ENCODE data around the gene PNLIPRP1. TPM values are rescaled to one million over a fixed set of nuclear protein-coding genes. Genes with fewer than 3 reads are reported as not detected.

The PNLIPRP1 gene
- polyA plus RNA-seq, 10 donors, result not detected

- DNase-seq, result no peak
Observed at GRCh38 chr10:116599991-116600390, 9.2 kb downstream of the PNLIPRP1 start.

- no peak for DNase-seq
Observed at GRCh38 chr10:116602648-116603400, 12.1 kb downstream of the PNLIPRP1 start.

DNA sequence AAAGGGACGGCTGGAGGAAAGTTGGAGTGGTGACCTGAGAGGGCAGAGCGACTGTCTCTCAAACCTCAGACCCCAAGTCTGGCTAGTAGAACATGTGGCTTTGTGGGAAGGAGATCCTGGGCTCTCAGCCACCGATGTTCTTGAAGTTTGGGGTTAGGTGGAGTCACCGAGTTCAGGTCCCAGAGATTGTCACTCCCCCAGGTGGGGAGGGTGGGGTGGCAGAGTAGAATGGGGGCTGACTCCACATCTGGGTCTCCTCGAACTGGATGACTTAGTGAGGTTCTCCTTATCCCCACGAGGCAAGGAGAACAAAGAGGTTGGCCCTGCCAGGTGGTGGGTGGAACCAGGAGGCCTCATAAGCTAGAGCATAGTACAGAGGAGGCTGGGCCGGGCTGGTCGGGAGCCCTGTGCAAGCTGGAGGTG lies 15.3 kb downstream of the PNLIPRP1 start:
- no peak for DNase-seq

DNA sequence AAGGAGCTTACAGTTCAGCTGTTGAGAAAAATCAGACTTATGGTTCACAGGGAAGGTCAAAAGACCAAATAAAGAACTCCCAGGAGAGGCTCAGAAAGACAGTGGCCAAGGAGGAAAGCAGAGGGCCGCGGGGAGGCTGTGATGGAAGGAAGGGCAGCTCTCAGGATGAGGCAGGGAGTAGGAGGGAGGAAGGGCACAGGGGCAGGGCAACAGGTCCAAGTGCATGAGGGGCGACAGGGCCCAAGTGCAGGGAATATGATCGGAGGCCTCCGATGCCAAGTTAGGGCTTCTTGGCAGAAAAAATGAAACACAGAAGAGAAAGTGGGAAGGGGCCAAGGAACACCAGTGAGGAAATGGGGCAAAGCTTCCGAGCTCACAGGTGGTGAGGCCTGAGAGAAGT lies 16.6 kb downstream of the PNLIPRP1 start:
- DNase-seq, result no peak

GRCh38 chr10:116608686-116609594 lies 18.2 kb downstream of the PNLIPRP1 start:
- DNase-seq, result no peak

- no peak for DNase-seq
Observed at GRCh38 chr10:116610443-116611152, 19.8 kb downstream of the PNLIPRP1 start.

- DNase-seq, result no peak
Observed at GRCh38 chr10:116611153-116611545, 20.4 kb downstream of the PNLIPRP1 start.

GRCh38 chr10:116612107-116612769 lies 21.5 kb downstream of the PNLIPRP1 start:
- no peak for DNase-seq

- DNase-seq, result no peak
Observed at GRCh38 chr10:116613471-116613870, 22.7 kb downstream of the PNLIPRP1 start.

GRCh38 chr10:116614796-116615195 lies 24.0 kb downstream of the PNLIPRP1 start:
- DNase-seq, result no peak

DNA sequence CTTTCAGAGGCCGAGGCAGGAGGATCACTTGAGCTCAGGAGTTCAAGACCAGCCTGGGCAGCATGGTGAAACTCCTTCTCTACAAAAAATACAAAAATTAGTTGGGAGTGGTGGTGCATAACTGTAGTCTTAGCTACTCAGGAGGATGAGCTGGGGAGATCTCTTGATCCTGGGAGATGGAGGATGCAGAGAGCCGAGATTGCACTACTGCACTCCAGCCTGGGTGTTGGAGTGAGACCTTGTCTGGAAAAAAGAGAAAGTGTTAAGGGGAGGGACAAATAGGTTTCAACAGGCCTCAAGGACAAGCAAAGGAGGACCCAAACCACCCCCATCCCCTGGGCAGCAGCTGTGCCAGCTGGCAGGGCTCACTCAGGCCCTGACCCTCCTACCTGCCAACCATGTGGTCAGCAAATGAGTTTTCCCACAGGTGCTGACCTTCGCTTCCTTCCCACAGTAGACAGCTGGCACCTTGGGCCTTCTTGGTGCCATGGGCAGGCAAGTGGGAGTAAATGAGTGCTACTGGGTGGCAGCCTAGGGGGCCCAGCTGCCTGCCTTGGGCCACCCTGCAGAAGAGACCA lies 24.5 kb downstream of the PNLIPRP1 start:
- no peak for DNase-seq

- no peak for DNase-seq
Observed at GRCh38 chr10:116620423-116621400, 30.0 kb downstream of the PNLIPRP1 start, which contains the start of gene PNLIPRP2. Gene PNLIPRP2, plus strand, starts transcription at chr10:116620953.

- DNase-seq, result no peak
Observed at GRCh38 chr10:116621476-116621875, 30.7 kb downstream of the PNLIPRP1 start.

DNA sequence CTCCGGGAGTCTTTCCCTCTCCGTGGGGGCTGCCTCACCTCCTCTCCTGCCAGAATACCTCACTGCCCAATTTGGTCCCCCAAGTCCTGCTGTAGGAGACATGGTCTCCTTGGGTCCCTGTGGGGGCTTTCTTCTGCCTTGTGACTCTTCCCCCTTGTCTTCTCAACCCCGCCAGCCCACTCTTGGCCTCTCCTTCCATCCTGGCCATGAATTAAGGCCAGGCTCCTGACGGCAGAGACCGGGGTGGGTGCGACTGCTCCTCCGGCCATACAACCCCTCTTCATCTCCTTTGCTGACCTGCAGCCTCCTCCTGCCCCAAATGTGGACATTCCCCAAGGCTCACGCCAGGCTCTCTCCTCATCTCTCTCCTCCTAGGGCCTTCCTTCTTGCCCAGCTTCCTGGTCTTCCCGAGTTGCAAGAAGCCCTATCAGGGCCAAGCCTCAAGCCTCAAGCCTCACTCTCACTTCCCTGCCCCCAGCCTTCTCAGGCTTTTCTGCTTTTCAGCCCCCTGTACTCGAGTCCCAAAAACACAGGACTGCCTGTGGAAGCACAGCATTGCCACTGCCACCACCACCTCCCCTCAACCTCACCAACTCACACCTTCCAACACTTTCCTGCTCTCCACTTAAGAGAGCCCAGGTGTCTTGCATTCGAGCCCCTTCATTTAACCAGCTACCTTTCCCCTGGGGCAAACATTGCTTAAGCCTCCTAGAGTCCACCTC lies 31.3 kb downstream of the PNLIPRP1 start:
- no peak for DNase-seq

DNA sequence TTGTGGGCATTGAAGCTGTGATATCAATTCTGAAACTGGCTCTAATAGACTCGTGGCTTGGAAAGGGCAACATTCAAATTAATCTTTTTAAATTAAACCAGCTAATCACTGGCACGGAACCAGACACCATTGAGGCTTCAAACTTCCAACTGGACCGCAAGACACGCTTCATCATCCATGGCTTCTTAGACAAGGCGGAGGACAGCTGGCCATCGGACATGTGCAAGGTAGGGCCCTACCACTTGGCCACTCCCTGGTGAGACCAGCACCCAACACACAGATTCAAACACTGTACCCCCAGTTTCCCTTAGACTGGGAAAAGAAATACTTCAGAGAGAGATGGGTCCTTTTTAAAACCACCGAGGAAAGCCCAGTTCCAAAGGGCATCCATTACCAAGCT lies 35.1 kb downstream of the PNLIPRP1 start:
- DNase-seq, result no peak

DNA sequence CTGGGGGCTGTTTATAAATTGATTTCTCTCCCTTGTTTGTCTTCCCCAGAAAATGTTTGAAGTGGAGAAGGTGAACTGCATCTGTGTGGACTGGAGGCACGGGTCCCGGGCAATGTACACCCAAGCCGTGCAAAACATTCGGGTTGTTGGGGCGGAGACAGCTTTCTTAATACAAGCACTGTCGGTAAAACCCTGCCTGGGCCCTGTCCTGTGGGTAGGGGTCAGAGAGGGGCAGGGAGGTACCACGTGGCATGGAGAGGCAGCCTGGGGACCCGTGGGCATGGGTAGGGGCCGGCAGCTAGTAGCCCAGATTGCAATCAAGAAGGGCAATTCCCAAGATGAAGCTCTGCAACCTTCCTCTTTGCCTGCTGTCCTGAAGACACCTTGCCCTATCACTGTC lies 36.1 kb downstream of the PNLIPRP1 start:
- DNase-seq, result no peak

DNA sequence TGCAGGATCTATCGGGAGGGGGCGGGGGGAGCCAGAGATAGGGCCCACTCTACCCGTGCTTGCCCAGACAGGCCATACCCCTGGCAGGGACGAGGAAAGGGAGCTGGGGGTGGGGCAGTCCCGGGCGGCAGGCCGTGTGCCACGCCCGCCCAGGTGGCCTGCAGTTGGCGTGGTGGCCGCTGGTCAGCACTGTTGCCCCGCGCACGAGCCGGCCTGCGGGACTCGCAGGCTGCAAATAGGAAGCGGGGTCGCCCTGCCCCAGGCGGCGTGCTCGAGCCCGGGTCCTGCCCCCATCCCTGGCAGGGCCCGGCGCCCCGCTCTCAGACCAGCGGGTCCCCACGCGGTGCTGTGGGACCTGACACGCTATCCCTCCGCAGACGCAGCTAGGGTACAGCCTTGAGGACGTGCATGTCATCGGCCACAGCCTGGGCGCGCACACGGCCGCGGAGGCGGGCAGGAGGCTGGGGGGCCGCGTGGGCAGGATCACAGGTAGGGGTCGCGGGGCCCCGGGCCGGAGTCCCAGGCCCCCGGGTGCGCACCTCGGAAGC lies 36.7 kb downstream of the PNLIPRP1 start:
- DNase-seq, result peak in 2 of 3 donors; percentile 13 to 35

DNA sequence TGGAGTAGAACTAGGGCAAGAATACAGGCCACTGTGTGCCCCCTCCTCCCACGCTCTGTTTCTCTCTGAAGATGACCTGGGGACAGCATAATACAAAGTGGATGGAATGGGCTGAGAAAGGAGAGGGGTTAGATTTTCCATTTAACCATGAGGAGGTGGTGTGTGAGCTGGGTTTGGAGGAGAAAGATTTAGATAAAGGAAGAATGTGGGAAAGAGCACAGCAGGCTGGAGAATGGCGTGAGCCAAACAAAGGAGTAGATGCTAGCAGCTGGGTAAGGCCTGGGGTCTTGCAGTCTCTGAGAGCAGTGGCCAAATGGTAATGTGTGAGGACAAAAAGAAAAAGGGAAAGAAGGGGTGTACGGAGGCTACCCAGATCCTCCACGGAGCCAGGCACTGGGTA lies 38.6 kb downstream of the PNLIPRP1 start:
- no peak for DNase-seq

DNA sequence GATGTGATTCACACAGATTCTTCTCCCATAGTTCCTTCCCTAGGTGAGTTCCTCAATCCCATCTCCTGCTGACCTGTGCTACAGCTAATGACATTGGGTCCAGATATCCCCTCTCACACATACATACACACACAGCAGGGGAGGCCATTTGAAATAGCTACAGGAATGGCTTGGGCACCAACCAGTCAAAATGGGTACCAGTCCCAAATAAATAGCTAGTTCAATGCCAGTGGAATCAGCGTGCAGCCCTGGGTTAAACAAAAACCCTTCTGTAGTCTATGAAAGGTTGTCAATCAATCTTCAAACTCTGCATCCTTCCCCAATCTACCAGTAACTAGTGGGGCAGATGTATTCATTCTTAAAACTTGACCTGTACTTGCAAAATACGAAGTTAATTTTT lies 39.3 kb downstream of the PNLIPRP1 start:
- no peak for DNase-seq
